GM19324 (cell line): ENCODE data around the gene POLD3.

Experiments used
- ATAC-seq: cut with Tn5 transposase; IDR thresholded peaks from one replicate; pipeline ENCODE4 v1.9.1; 2021; ENCODE audit warnings: mild to moderate bottlenecking, moderate library complexity; ENCODE audit not compliant: unreplicated experiment, low FRiP score

POLD3 gene

GRCh38 chr11:74683279-74683871 lies 91.0 kb downstream of the POLD3 start:
- no peak for ATAC-seq

- no peak for ATAC-seq
Measured at GRCh38 chr11:74683941-74684481, 91.6 kb downstream of the POLD3 start.

GRCh38 chr11:74684661-74685060 lies 92.3 kb downstream of the POLD3 start:
- no peak for ATAC-seq

- ATAC-seq = no peak
Measured at GRCh38 chr11:74685338-74685737, 93.0 kb downstream of the POLD3 start.

- ATAC-seq = no peak
Measured at GRCh38 chr11:74685905-74686304, 93.5 kb downstream of the POLD3 start.

GRCh38 chr11:74686792-74687191 lies 94.4 kb downstream of the POLD3 start:
- ATAC-seq = no peak

- ATAC-seq = no peak
Measured at GRCh38 chr11:74687237-74688023, 95.0 kb downstream of the POLD3 start.

- no peak for ATAC-seq
Measured at GRCh38 chr11:74689666-74690065, 97.3 kb downstream of the POLD3 start.

GRCh38 chr11:74691755-74692154 lies 99.4 kb downstream of the POLD3 start:
- no peak for ATAC-seq
